ENCODE results near the gene HES7.

DNA sequence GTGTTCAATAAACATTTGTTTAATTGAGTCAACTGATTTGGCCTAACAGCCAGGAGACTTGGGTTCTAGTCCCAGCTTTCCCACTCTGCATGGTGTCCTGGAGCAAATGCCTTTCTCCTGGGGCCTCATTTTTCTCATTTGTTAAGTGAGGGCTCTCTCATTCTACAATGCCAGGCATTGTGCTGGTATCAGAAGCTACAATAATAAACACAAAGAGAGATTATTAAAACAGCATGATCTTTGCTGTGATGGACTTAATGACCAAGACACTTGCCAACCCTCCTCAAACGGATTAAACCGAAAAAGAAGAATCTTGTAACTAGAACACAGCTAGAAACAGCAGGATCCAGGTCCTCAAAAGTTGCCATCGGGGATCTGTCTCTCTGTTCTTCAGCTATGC is 43.6 kb upstream of the HES7 start:
- no peak for TF ChIP-seq ZFX (IDR thresholded peaks at IDR 0.05; ENCODE audit: borderline replicate concordance)
- TF ChIP-seq, protein P1, sequence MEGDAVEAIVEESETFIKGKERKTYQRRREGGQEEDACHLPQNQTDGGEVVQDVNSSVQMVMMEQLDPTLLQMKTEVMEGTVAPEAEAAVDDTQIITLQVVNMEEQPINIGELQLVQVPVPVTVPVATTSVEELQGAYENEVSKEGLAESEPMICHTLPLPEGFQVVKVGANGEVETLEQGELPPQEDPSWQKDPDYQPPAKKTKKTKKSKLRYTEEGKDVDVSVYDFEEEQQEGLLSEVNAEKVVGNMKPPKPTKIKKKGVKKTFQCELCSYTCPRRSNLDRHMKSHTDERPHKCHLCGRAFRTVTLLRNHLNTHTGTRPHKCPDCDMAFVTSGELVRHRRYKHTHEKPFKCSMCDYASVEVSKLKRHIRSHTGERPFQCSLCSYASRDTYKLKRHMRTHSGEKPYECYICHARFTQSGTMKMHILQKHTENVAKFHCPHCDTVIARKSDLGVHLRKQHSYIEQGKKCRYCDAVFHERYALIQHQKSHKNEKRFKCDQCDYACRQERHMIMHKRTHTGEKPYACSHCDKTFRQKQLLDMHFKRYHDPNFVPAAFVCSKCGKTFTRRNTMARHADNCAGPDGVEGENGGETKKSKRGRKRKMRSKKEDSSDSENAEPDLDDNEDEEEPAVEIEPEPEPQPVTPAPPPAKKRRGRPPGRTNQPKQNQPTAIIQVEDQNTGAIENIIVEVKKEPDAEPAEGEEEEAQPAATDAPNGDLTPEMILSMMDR (IDR thresholded peaks at IDR 0.05), result no peak

Data from 22Rv1 (cell line).